Upper lobe of left lung (tissue), 4 donors: Measurements from ENCODE around the gene CDC42BPG.

Source experiments
- EP300 ChIP-seq, 4 donors: sonication (generic); formaldehyde crosslinking; IDR thresholded peaks; one replicate each; pipeline ENCODE4 v1.5.1; 2017; ENCODE audit warnings: antibody characterized with exemption in 4 of 4, control low read depth in 2 of 4
- POLR2A ChIP-seq, 4 donors: fragments of 450-650 bp; IDR thresholded peaks; one replicate each; pipeline ENCODE4 v1.5.1; 2016 to 2017; ENCODE audit warnings: antibody characterized with exemption in 4 of 4, mild to moderate bottlenecking in 2 of 4
- TF ChIP-seq, protein P1 (sequence below), 6 experiments: fragments of 450-650 bp in 4 of 6; fragments of 200-600 bp in 2 of 6; sonication (generic) in 2 of 6; IDR thresholded peaks; one replicate each; pipeline ENCODE4 v1.5.1; 2016 to 2019; ENCODE audit warnings: antibody characterized with exemption in 6 of 6

GRCh38 chr11:64829536-64830251, 14.8 kb downstream of the CDC42BPG start:
- TF ChIP-seq, protein P1, sequence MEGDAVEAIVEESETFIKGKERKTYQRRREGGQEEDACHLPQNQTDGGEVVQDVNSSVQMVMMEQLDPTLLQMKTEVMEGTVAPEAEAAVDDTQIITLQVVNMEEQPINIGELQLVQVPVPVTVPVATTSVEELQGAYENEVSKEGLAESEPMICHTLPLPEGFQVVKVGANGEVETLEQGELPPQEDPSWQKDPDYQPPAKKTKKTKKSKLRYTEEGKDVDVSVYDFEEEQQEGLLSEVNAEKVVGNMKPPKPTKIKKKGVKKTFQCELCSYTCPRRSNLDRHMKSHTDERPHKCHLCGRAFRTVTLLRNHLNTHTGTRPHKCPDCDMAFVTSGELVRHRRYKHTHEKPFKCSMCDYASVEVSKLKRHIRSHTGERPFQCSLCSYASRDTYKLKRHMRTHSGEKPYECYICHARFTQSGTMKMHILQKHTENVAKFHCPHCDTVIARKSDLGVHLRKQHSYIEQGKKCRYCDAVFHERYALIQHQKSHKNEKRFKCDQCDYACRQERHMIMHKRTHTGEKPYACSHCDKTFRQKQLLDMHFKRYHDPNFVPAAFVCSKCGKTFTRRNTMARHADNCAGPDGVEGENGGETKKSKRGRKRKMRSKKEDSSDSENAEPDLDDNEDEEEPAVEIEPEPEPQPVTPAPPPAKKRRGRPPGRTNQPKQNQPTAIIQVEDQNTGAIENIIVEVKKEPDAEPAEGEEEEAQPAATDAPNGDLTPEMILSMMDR (IDR thresholded peaks at IDR 0.05) = no peak
- no peak for TF ChIP-seq POLR2A (IDR thresholded peaks at IDR 0.05)
- no peak for TF ChIP-seq EP300 (IDR thresholded peaks at IDR 0.05)
